Measurements from ENCODE around the gene FSTL3.

- no peak for TF ChIP-seq CTCF (IDR thresholded peaks at IDR 0.05)
- no peak for TF ChIP-seq POLR2A (IDR thresholded peaks at IDR 0.05)
These were observed 1.0 kb downstream of the FSTL3 start for GRCh38 chr19:677201-677600.

All from testis (tissue), 2 donors.